Measurements from ENCODE around the gene RAB36. TPM values are rescaled to one million over a fixed set of nuclear protein-coding genes. Genes with fewer than 3 reads are reported as not detected.

The RAB36 gene
- polyA plus RNA-seq, 1 donor (not counting 4 experiments of a cell fraction or from before 2014, with no cell fraction given): 1.9 TPM

DNA sequence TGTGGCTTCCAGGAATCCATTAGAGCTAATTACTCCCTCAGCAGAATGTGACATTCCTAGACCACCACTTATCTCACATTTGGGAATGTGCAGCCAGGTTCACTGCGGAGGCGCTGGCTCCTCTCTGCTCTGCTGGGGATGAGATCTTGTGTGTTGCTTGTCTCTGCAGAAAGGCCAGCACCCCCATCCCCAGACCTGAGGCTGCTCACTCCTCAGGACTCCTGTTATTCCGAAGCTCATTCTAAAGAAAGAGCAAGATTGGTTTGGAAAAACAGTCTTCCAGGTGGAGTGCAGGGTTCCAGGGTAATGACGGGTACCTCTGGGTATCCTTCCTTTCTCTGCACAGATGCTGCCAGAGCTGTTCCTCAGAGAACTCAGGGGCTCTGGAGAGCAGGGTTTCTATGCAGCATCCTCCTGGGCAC is 24.3 kb upstream of the RAB36 start:
- Histone ChIP-seq H3K4me1 (ENCODE audit: control insufficient read depth, extremely low read depth, insufficient read depth, low read length) (no peaks in the 10 kb centered on the region), H3K27ac (ENCODE audit: control insufficient read depth, insufficient read depth, low read length) (no peak overlapping the region), H3K27me3 (ENCODE audit: control insufficient read depth, extremely low read depth, insufficient read depth, low read length) (peaks cover 4% of the 10 kb centered on the region), H4K20me1 (ENCODE audit: control insufficient read depth, extremely low read depth, insufficient read depth, low read length) (no peaks in the 10 kb centered on the region), H3K9me1 (ENCODE audit: control insufficient read depth, extremely low read depth, insufficient read depth, low read length) (no peaks in the 10 kb centered on the region), H3K79me2 (ENCODE audit: control insufficient read depth, insufficient read depth, low read length) (no peaks in the 10 kb centered on the region), H3K9ac (ENCODE audit: control insufficient read depth, extremely low read depth, insufficient read depth, low read length) (no peak overlapping the region), H3K4me3 (ENCODE audit: control insufficient read depth in 2 of 3, extremely low read depth in 1 of 3, insufficient read depth in 2 of 3, low read depth in 1 of 3, low read length in 3 of 3) (no peak overlapping the region), H2AFZ (ENCODE audit: control insufficient read depth, low read length) (no peak overlapping the region), H3K36me3 (ENCODE audit: control insufficient read depth in 2 of 2, extremely low read depth in 1 of 2, insufficient read depth in 2 of 2, low read length in 2 of 2) (no peaks in the 10 kb centered on the region), H3K4me2 (ENCODE audit: control insufficient read depth, extremely low read depth, insufficient read depth, low read depth, low read length) (no peak overlapping the region), H3K9me3 (ENCODE audit: control insufficient read depth, low read depth, low read length) (no peaks in the 10 kb centered on the region)
- no peak for DNase-seq (ENCODE audit: low read depth, low spot score)
- dilution Hi-C loops (cut with MboI; ENCODE audit: extremely low pct_ligation_motif_present, low sequenced_read_pairs): no loop called here
- FAIRE-seq: no peak
- no peak for TF ChIP-seq EZH2 (IDR thresholded peaks at IDR 0.05; ENCODE audit: low read length)
- TF ChIP-seq, protein P1, sequence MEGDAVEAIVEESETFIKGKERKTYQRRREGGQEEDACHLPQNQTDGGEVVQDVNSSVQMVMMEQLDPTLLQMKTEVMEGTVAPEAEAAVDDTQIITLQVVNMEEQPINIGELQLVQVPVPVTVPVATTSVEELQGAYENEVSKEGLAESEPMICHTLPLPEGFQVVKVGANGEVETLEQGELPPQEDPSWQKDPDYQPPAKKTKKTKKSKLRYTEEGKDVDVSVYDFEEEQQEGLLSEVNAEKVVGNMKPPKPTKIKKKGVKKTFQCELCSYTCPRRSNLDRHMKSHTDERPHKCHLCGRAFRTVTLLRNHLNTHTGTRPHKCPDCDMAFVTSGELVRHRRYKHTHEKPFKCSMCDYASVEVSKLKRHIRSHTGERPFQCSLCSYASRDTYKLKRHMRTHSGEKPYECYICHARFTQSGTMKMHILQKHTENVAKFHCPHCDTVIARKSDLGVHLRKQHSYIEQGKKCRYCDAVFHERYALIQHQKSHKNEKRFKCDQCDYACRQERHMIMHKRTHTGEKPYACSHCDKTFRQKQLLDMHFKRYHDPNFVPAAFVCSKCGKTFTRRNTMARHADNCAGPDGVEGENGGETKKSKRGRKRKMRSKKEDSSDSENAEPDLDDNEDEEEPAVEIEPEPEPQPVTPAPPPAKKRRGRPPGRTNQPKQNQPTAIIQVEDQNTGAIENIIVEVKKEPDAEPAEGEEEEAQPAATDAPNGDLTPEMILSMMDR (optimal IDR thresholded peaks at IDR 0.05 in 1 of 3, IDR thresholded peaks at IDR 0.05 in 1 of 3, conservative IDR thresholded peaks at IDR 0.05 in 1 of 3; ENCODE audit: extremely low read depth in 1 of 3, insufficient read depth in 2 of 3, low read length in 3 of 3): no peak

DNA sequence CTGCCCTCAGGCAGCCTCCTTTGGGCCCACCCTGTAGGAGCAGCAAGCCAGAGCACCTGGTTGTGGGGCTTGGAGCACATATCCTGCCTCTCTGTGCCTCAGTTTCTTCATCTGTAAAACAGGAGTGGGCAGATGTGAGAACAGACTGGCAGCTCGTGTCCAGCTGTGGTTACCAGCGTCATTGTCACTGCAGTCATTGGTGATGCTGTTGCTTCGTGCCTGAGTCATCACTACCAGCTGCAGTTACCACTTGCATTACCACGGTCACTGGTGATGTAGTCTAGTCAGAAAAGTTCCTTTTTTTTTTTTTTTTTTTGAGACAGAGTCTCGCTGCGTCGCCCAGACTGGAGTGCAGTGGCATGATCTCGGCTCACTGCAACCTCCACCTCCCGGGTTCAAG is 23.9 kb upstream of the RAB36 start:
- FAIRE-seq: no peak
- no peaks in the 10 kb centered on the region for H4K20me1 ChIP-seq (ENCODE audit: control insufficient read depth, extremely low read depth, insufficient read depth, low read length)
- H3K4me1 ChIP-seq (ENCODE audit: control insufficient read depth, extremely low read depth, insufficient read depth, low read length): no peaks in the 10 kb centered on the region
- no peaks in the 10 kb centered on the region for H3K79me2 ChIP-seq (ENCODE audit: control insufficient read depth, insufficient read depth, low read length)
- peaks cover 4% of the 10 kb centered on the region for H3K27me3 ChIP-seq (ENCODE audit: control insufficient read depth, extremely low read depth, insufficient read depth, low read length)
- H3K9ac ChIP-seq (ENCODE audit: control insufficient read depth, extremely low read depth, insufficient read depth, low read length): no peak overlapping the region
- dilution Hi-C loops (cut with MboI; ENCODE audit: extremely low pct_ligation_motif_present, low sequenced_read_pairs): no loop called here
- no peak for DNase-seq (ENCODE audit: low read depth, low spot score)
- no peak overlapping the region for H3K4me3 ChIP-seq (ENCODE audit: control insufficient read depth in 2 of 3, extremely low read depth in 1 of 3, insufficient read depth in 2 of 3, low read depth in 1 of 3, low read length in 3 of 3)
- H3K9me3 ChIP-seq (ENCODE audit: control insufficient read depth, low read depth, low read length): no peaks in the 10 kb centered on the region
- TF ChIP-seq, protein P1 (optimal IDR thresholded peaks at IDR 0.05 in 1 of 3, IDR thresholded peaks at IDR 0.05 in 1 of 3, conservative IDR thresholded peaks at IDR 0.05 in 1 of 3; ENCODE audit: extremely low read depth in 1 of 3, insufficient read depth in 2 of 3, low read length in 3 of 3): no peak
- TF ChIP-seq EZH2 (IDR thresholded peaks at IDR 0.05; ENCODE audit: low read length): no peak
- no peaks in the 10 kb centered on the region for H3K36me3 ChIP-seq (ENCODE audit: control insufficient read depth in 2 of 2, extremely low read depth in 1 of 2, insufficient read depth in 2 of 2, low read length in 2 of 2)
- no peaks in the 10 kb centered on the region for H3K9me1 ChIP-seq (ENCODE audit: control insufficient read depth, extremely low read depth, insufficient read depth, low read length)
- no peak overlapping the region for H2AFZ ChIP-seq (ENCODE audit: control insufficient read depth, low read length)
- no peak overlapping the region for H3K27ac ChIP-seq (ENCODE audit: control insufficient read depth, insufficient read depth, low read length)
- no peak overlapping the region for H3K4me2 ChIP-seq (ENCODE audit: control insufficient read depth, extremely low read depth, insufficient read depth, low read depth, low read length)

Measured in keratinocyte (primary cell).